Measurements from ENCODE around the gene ZCCHC13.
"Not testable (repeated sequence)": the region's sequence is repeated elsewhere in the genome, so short reads cannot be mapped to it uniquely, and the experiment has no call there.

ZCCHC13 gene

GRCh38 chrX:74300869-74301268 is 3.1 kb upstream of the ZCCHC13 start:
- H3K27ac ChIP-seq (ENCODE audit: low read depth, low read length, poor library complexity, severe bottlenecking), result no peak overlapping the region
- H4K20me1 ChIP-seq (ENCODE audit: insufficient read depth, low read length), result no peaks in the 10 kb centered on the region
- H3K79me2 ChIP-seq (ENCODE audit: insufficient read depth, low read length), result no peaks in the 10 kb centered on the region
- TF ChIP-seq CTCF (IDR thresholded peaks at IDR 0.05; ENCODE audit: low read length) (no peak), EZH2 (IDR thresholded peaks at IDR 0.05; ENCODE audit: borderline replicate concordance, low read length) (no peak)
- no peaks in the 10 kb centered on the region for H3F3A ChIP-seq (ENCODE audit: insufficient read depth, low read length)
- H3K27me3 ChIP-seq (ENCODE audit: insufficient read depth, low read length), result no peaks in the 10 kb centered on the region
- no peak overlapping the region for H3K9ac ChIP-seq (ENCODE audit: low read length)
- H3K4me2 ChIP-seq (ENCODE audit: low read length), result no peak overlapping the region
- no peaks in the 10 kb centered on the region for H3K36me3 ChIP-seq (ENCODE audit: insufficient read depth, low read length)
- no peaks in the 10 kb centered on the region for H3K9me2 ChIP-seq (ENCODE audit: low read depth, low read length)
- no peak overlapping the region for H3K4me3 ChIP-seq (ENCODE audit: low read depth, low read length, poor library complexity, severe bottlenecking)
- no peaks in the 10 kb centered on the region for H3K9me3 ChIP-seq (ENCODE audit: low read length)
- H2AFZ ChIP-seq (ENCODE audit: low read length), result no peak overlapping the region
- no peaks in the 10 kb centered on the region for H3K4me1 ChIP-seq (ENCODE audit: insufficient read depth, low read length, severe bottlenecking)

GRCh38 chrX:74318672-74319071 is 14.7 kb downstream of the ZCCHC13 start:
- Histone ChIP-seq H3K36me3 (ENCODE audit: insufficient read depth, low read length) (no peaks in the 10 kb centered on the region), H3K4me1 (ENCODE audit: insufficient read depth, low read length, severe bottlenecking) (no peaks in the 10 kb centered on the region), H3K9me3 (ENCODE audit: low read length) (no peaks in the 10 kb centered on the region), H3K9me2 (ENCODE audit: low read depth, low read length) (no peaks in the 10 kb centered on the region), H3F3A (ENCODE audit: insufficient read depth, low read length) (no peaks in the 10 kb centered on the region), H3K79me2 (ENCODE audit: insufficient read depth, low read length) (no peaks in the 10 kb centered on the region), H3K9ac (ENCODE audit: low read length) (no peak overlapping the region), H2AFZ (ENCODE audit: low read length) (no peak overlapping the region), H3K4me3 (ENCODE audit: low read depth, low read length, poor library complexity, severe bottlenecking) (no peak overlapping the region), H3K27me3 (ENCODE audit: insufficient read depth, low read length) (no peaks in the 10 kb centered on the region; the same call in 1 of the 2 replicates), H3K4me2 (ENCODE audit: low read length) (no peak overlapping the region), H3K27ac (ENCODE audit: low read depth, low read length, poor library complexity, severe bottlenecking) (no peak overlapping the region), H4K20me1 (ENCODE audit: insufficient read depth, low read length) (no peaks in the 10 kb centered on the region)
- no peak for TF ChIP-seq CTCF (IDR thresholded peaks at IDR 0.05; ENCODE audit: low read length)
- no peak for TF ChIP-seq EZH2 (IDR thresholded peaks at IDR 0.05; ENCODE audit: borderline replicate concordance, low read length)

DNA sequence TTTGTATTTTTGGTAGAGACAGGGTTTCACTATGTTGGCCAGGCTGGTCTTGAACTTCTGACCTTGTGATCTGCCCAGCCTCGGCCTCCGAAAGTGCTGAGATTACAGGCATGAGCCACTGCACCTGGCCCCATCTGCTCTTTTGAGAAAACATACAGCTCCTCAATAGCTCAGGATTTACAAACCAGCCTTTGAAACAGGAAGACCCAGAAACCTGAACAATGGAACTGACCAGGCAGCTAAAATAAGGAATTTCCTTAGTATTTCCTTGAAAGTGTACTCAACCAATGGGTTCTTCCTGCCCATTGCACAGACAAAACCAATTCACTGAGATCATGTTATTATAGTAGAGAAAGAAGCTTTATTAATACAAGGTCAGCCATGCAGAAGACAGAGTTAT is 15.3 kb downstream of the ZCCHC13 start:
- not testable (repeated sequence) for H3K9ac ChIP-seq (ENCODE audit: low read length); H3K9me2 ChIP-seq (ENCODE audit: low read depth, low read length); H3K36me3 ChIP-seq (ENCODE audit: insufficient read depth, low read length); H3F3A ChIP-seq (ENCODE audit: insufficient read depth, low read length); H3K79me2 ChIP-seq (ENCODE audit: insufficient read depth, low read length); H2AFZ ChIP-seq (ENCODE audit: low read length); H3K4me3 ChIP-seq (ENCODE audit: low read depth, low read length, poor library complexity, severe bottlenecking); H3K4me2 ChIP-seq (ENCODE audit: low read length); H3K27me3 ChIP-seq (ENCODE audit: insufficient read depth, low read length); H3K27ac ChIP-seq (ENCODE audit: low read depth, low read length, poor library complexity, severe bottlenecking); H3K9me3 ChIP-seq (ENCODE audit: low read length); H4K20me1 ChIP-seq (ENCODE audit: insufficient read depth, low read length); H3K4me1 ChIP-seq (ENCODE audit: insufficient read depth, low read length, severe bottlenecking)

DNA sequence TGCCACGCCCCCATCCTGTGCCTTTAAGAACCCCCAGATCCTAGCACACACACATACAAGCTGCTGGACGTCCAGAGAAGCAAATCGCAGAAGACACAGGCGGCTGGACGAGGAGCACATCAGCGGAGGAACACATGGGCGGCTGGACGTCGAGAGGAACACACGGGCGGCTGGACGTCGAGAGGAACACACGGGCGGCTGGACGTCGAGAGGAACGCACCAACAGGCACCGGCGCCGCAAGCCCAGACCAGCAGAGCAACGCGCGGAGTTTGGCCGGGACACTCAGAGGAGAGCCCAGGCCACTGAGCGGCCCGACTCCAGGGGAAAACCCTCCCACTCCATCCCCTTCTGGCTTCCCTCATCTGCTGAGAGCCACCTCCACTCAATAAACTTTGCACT is 17.2 kb downstream of the ZCCHC13 start:
- H2AFZ ChIP-seq (ENCODE audit: low read length), result no peak overlapping the region

More for the DNA sequence above, 17.2 kb downstream of the ZCCHC13 start:
- H3K4me3 ChIP-seq (ENCODE audit: low read depth, low read length, poor library complexity, severe bottlenecking), result no peak overlapping the region
- H3K36me3 ChIP-seq (ENCODE audit: insufficient read depth, low read length), result no peaks in the 10 kb centered on the region
- H3F3A ChIP-seq (ENCODE audit: insufficient read depth, low read length), result no peaks in the 10 kb centered on the region
- TF ChIP-seq CTCF (IDR thresholded peaks at IDR 0.05; ENCODE audit: low read length) (no peak), EZH2 (IDR thresholded peaks at IDR 0.05; ENCODE audit: borderline replicate concordance, low read length) (no peak)
- no peaks in the 10 kb centered on the region for H3K9me2 ChIP-seq (ENCODE audit: low read depth, low read length)
- H3K27ac ChIP-seq (ENCODE audit: low read depth, low read length, poor library complexity, severe bottlenecking), result no peak overlapping the region
- peaks cover 4% of the 10 kb centered on the region for H3K4me1 ChIP-seq (ENCODE audit: insufficient read depth, low read length, severe bottlenecking)
- no peaks in the 10 kb centered on the region for H3K9me3 ChIP-seq (ENCODE audit: low read length)
- H3K4me2 ChIP-seq (ENCODE audit: low read length), result no peak overlapping the region
- no peak overlapping the region for H3K9ac ChIP-seq (ENCODE audit: low read length)
- H4K20me1 ChIP-seq (ENCODE audit: insufficient read depth, low read length), result no peaks in the 10 kb centered on the region
- no peaks in the 10 kb centered on the region for H3K79me2 ChIP-seq (ENCODE audit: insufficient read depth, low read length)
- H3K27me3 ChIP-seq (ENCODE audit: insufficient read depth, low read length), result no peaks in the 10 kb centered on the region

All from OCI-LY1 (cell line).